Stomach (tissue), 4 donors: ENCODE results near the gene RASSF5.

Experiments used
- CTCF ChIP-seq, 7 experiments: fragments of 450-650 bp in 4 of 7; fragments of 200-600 bp in 3 of 7; sonication (generic) in 3 of 7; IDR thresholded peaks; one replicate each; pipeline ENCODE4 v1.5.1; 2016 to 2019; ENCODE audit warnings: antibody characterized with exemption in 7 of 7, control low read depth in 2 of 7, mild to moderate bottlenecking in 1 of 7
- EP300 ChIP-seq: sonication (generic); formaldehyde crosslinking; IDR thresholded peaks from one replicate; pipeline ENCODE4 v1.6.1; 2017; ENCODE audit warnings: antibody characterized with exemption
- POLR2A ChIP-seq, 4 donors: fragments of 450-650 bp; IDR thresholded peaks; one replicate each; pipeline ENCODE4 v1.6.1; 2016; ENCODE audit warnings: antibody characterized with exemption in 4 of 4, control low read depth in 2 of 4, mild to moderate bottlenecking in 1 of 4, moderate library complexity in 1 of 4
- POLR2AphosphoS5 ChIP-seq, 3 donors: sonication (generic); formaldehyde crosslinking; IDR thresholded peaks; one replicate each; pipeline ENCODE4 v1.6.1; 2016; ENCODE audit warnings: antibody characterized with exemption in 3 of 3

GRCh38 chr1:206551986-206552326, 44.6 kb downstream of the RASSF5 start:
- TF ChIP-seq POLR2AphosphoS5 (IDR thresholded peaks at IDR 0.05) (no peak), CTCF (IDR thresholded peaks at IDR 0.05) (no peak), POLR2A (IDR thresholded peaks at IDR 0.05) (no peak), EP300 (no peak)
